GM18499 (cell line): ENCODE data around the gene CDK14.
"Not testable (repeated sequence)": the region's sequence is repeated elsewhere in the genome, so short reads cannot be mapped to it uniquely, and the experiment has no call there.

Experiments
- ATAC-seq: cut with Tn5 transposase; IDR thresholded peaks from one replicate; pipeline ENCODE4 v1.9.1; 2021; ENCODE audit warnings: moderate number of reproducible peaks; ENCODE audit not compliant: insufficient read depth, unreplicated experiment

CDK14 gene

GRCh38 chr7:90749262-90749661 is 153.1 kb downstream of the CDK14 start:
- no peak for ATAC-seq

- ATAC-seq: no peak
Measured at GRCh38 chr7:90749774-90750173, 153.7 kb downstream of the CDK14 start.

DNA sequence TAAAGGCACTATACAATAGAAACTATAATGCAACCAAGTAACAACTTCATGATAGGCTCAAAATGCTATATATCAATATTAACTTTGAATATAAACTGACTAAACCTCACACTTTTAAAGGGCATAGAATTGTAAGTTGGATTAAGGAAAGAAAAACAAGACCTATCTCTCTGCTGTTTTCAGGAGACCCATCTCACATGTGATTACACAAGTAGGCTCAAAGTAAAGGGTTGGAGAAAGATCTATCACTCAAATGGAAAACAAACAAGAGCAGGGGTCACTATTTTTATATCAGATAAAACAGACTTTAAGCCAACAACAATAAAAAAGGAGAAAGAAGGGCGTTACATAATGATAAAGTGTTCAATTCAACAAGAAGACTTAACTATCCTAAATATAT is 155.5 kb downstream of the CDK14 start:
- ATAC-seq: no peak

DNA sequence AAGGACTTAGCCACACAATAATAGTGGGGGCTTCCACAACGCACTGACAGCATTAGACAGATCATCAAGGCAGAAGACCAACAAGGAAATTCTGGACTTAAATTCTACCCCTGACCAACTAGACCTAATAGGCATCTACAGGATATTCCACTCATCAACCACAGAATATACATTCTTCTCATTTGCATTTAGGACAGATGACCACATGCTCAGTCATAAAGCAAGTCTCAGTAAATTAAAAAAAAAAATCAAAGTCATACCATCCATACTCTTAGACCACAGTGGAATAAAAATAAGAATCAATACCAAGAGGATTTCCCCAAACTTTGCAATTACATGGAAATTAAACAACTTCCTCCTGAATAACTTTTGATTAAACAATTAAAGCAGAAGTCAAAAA is 155.9 kb downstream of the CDK14 start:
- ATAC-seq: peak; percentile 48

GRCh38 chr7:90755041-90755440 is 158.9 kb downstream of the CDK14 start:
- no peak for ATAC-seq

DNA sequence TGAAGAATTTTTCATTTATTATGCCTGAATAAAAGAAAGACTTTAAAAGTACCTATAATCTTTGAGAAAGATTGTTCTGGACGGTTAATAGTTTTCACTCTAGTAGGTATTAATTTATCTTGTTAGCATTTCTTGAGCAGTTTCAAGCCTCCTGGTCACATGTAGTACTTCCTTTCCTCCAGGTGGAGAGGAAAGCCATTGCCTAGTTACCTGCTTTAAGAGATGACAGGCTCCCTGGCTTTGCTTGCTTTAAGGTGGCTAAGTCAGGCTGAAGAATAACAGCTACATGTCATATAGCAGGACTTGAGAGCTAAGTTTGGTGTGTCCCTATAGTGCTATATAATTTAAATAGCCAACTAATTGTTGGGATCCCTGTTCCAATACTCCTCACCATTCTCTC is 160.2 kb downstream of the CDK14 start:
- ATAC-seq: no peak

DNA sequence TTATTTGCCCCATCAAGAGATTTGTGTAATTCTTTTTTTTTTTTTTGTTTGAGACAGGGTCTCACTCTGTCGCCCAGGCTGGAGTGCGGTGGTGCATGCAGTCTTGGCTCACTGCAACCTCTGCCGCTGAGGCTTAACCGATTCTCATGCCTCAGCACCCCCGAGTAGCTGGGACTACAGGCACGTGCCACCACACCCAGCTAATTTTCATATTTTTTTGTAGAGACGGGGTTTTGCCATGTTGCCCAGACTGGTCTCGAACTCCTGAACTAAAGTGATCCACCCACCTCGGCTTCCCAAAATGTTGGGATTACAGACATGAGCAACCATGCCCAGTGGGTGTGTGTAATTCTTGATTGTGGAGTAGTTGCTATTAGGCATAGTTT is 161.4 kb downstream of the CDK14 start:
- peak; percentile 45 for ATAC-seq

DNA sequence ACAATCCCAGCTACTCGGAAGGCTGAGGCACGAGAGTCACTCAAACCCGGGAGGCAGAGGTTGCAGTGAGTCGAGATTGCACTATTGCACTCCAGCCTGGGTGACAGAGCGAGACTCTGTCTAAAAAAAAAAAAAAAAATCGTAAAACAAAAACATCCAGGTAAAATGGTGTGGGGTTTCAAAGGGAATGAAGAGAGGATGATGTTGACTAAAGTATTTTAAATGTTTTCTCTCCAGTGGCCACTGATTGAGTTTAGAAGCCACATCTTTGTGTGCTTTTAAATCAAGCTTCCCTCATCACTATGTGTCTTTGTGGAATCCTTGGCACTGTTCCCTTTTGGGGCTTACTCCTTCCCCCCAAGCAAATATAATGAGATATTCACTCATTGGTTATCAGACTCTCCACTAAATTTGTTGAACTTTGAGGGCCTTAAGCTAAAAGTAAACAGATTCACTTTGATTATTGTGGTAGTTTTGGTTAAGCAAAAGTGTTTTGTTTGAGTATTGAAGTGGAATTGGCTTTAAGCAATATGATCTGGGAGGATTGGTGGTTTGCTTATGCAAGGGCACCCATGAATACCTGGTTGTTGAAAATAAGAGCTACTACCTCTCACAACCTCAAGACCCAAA is 162.9 kb downstream of the CDK14 start:
- ATAC-seq: no peak

GRCh38 chr7:90759710-90760109 is 163.6 kb downstream of the CDK14 start:
- no peak for ATAC-seq

DNA sequence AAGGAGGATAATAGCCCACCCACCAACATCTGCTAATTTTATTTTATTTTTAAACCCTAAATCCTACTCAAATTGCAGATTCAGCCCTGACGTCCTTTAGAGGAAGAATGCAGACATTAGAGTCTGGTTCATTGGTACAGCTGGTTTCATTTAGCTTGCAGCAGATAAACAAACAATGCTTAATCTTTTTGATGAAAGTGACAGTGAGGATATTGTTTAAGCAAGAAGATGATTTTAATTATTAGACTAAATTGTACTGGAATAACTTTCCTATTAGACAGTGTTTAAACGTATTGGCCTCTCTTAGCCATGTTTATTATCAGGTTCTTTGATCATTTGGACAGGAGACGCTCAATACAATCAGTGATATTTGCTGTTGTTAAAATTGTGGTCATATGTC is 164.8 kb downstream of the CDK14 start:
- no peak for ATAC-seq

- ATAC-seq: no peak
Measured at GRCh38 chr7:90761584-90761983, 165.5 kb downstream of the CDK14 start.

DNA sequence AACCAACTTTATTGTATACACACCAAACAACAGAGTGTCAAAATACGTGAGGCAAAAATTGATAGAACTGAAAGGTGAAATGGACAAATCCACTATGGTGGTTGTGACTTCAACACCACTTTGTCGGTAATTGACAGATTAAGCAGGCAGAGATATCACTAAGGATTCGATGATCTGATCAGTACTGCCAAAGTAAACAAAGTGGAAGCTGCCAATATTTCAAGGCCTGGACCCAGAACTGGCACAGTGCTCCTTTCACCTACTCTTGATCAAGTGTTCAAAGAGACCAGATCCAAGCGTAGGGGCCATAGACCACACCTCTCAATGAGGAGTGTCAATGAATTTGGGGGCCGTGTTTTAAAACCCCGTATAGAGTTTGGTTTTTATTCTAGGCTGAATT is 167.0 kb downstream of the CDK14 start:
- ATAC-seq: no peak

- ATAC-seq: no peak
Measured at GRCh38 chr7:90764848-90765570, 168.9 kb downstream of the CDK14 start.

DNA sequence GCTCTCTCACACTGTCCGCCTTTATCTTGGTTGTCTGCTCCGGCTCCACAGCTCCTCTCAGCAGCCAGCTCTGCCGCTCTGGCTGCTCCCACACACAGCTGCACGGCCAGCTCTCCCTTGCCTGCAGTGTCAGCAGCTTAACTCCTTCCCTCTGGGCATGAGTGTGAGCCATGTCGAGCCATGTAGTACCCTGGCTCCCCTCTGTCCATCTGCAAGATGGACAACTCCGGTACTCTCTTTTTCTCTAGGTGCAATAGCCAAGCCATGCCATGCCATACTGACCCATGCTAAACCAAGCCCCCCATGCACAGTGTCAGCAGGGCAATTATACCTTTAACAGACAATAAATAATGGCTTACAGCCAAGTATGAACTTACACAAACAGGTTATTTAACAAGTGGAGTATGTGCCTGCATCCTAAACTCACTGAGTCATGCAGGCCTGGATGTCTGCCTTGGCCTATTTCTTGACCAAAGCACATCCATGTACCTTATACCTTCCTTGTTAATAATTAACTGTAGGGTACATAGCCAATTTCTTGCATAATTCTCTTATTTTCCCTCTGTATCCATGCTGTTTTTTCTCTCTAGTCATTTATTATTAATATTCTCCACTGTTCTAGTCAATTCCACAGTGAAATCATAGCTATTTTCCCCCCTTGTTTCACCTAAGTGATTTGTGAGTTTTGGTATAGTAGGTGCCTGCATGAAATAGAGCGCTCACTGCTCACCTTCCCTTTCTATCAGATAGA is 170.9 kb downstream of the CDK14 start:
- ATAC-seq: no peak

- ATAC-seq: no peak
Measured at GRCh38 chr7:90768301-90768700, 172.2 kb downstream of the CDK14 start.

- ATAC-seq: no peak
Measured at GRCh38 chr7:90769036-90769435, 172.9 kb downstream of the CDK14 start.

DNA sequence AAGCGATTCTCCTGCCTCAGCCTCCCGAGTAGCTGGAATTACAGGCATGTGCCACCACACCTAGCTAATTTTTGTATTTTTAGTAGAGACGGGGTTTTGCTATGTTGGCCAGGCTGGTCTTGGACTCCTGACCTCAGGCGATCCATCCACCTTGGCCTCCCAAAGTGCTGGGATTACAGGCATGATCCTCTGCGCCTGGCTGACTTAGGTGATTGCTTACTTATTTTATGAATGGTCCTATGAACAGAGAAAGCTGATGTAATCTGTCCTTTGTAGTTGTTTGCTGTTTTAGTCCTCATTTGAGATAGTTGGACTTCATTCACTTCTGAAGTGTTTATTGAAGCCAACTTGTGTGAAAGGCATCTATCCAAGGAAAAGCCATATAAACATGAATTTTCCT is 173.4 kb downstream of the CDK14 start:
- ATAC-seq: not testable (repeated sequence)

GRCh38 chr7:90771281-90771680 is 175.2 kb downstream of the CDK14 start:
- ATAC-seq: no peak

GRCh38 chr7:90772410-90772809 is 176.3 kb downstream of the CDK14 start:
- ATAC-seq: no peak

- ATAC-seq: no peak
Measured at GRCh38 chr7:90773269-90773668, 177.1 kb downstream of the CDK14 start.

DNA sequence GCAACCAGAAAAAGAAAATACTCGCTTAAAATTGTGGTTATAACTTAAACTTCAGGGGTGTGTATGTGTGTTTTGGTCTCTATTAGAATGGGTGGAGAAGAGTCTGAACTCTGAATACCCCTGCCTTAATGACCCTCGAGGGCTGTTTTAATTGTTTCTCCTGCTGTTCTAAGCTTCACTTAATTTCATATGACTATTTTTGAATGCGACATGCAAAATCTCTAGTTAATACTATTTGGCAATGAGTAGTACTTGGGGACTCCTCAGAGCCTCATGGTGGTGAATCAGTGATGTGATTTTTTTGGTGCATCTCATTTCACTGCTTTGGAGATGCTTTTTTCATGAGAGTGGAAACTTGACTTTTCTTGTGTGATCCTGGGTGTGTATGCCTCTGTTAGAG is 178.6 kb downstream of the CDK14 start:
- no peak for ATAC-seq
